Neutrophil (primary cell): ENCODE measurements around the gene HEYL.
A peak's percentile ranks its signal among the peaks of the same experiment; 100 is the strongest.

ENCODE experiments used
- H3K27ac ChIP-seq: fragments of 200-600 bp; sonication (generic); 2 replicates; pipeline ENCODE4 v1.5.1; 2016; ENCODE audit warnings: mild to moderate bottlenecking, moderate library complexity
- H3K27me3 ChIP-seq: fragments of 200-600 bp; sonication (generic); 2 replicates; pipeline ENCODE4 v1.6.0; 2016; ENCODE audit warnings: mild to moderate bottlenecking
- H3K36me3 ChIP-seq: fragments of 200-600 bp; sonication (generic); 2 replicates; pipeline ENCODE4 v1.5.1; 2017
- H3K4me1 ChIP-seq, 2 experiments: fragments of 200-600 bp in 1 of 2; sonication (generic) in 1 of 2; 1 replicate in 1 of 2; 2 replicates in 1 of 2; pipeline versions ENCODE4 v1.5.1 to v1.6.1; 2013 to 2016; ENCODE audit warnings: low read depth in 1 of 2, low read length in 1 of 2, mild to moderate bottlenecking in 1 of 2, moderate library complexity in 1 of 2; ENCODE audit not compliant: control insufficient read depth in 1 of 2, insufficient read depth in 1 of 2
- H3K4me3 ChIP-seq, 2 experiments: fragments of 200-600 bp in 1 of 2; sonication (generic) in 1 of 2; 1 replicate in 1 of 2; 2 replicates in 1 of 2; pipeline ENCODE4 v1.5.1; 2013 to 2016; ENCODE audit warnings: low read depth in 1 of 2, low read length in 1 of 2, mild to moderate bottlenecking in 1 of 2, moderate library complexity in 1 of 2
- H3K9me3 ChIP-seq: fragments of 200-600 bp; sonication (generic); 2 replicates; pipeline ENCODE4 v1.5.1; 2016
- CTCF ChIP-seq: fragments of 200-600 bp; sonication (generic); IDR thresholded peaks from 2 replicates; pipeline ENCODE4 v1.5.1; 2016; ENCODE audit warnings: antibody characterized with exemption

Gene HEYL

GRCh38 chr1:39639305-39640130, at the start of gene HEYL:
TSS of gene HEYL (minus strand) at chr1:39639643. CDS start at chr1:39639625, 18 bp downstream.
- H3K4me3 ChIP-seq, result peak within 1 kb of the TSS in 1 of 2 experiments; percentile 49
- peaks cover 2 to 11% of the 10 kb centered on the region in 2 experiments for H3K4me1 ChIP-seq
- TF ChIP-seq CTCF, result no peak
- H3K36me3 ChIP-seq, result no peaks in the 10 kb centered on the region
- peaks cover 55% of the 10 kb centered on the region for H3K27me3 ChIP-seq
- H3K9me3 ChIP-seq, result no peaks in the 10 kb centered on the region
- no peak within 1 kb of the TSS for H3K27ac ChIP-seq

GRCh38 chr1:39689214-39689613, 49.8 kb upstream of the HEYL start:
- H3K27me3 ChIP-seq, result peaks cover 96% of the 10 kb centered on the region
- H3K4me1 ChIP-seq, result peaks cover 15 to 18% of the 10 kb centered on the region in 2 experiments
- H3K27ac ChIP-seq, result no peak overlapping the region
- H3K4me3 ChIP-seq, result no peak overlapping the region
- TF ChIP-seq CTCF, result no peak
- H3K36me3 ChIP-seq, result no peaks in the 10 kb centered on the region
- no peaks in the 10 kb centered on the region for H3K9me3 ChIP-seq

- H3K9me3 ChIP-seq, result no peaks in the 10 kb centered on the region
- H3K27me3 ChIP-seq, result peaks cover 96% of the 10 kb centered on the region
- peaks cover 17 to 18% of the 10 kb centered on the region in 2 experiments for H3K4me1 ChIP-seq
- no peak overlapping the region for H3K27ac ChIP-seq
- H3K36me3 ChIP-seq, result no peaks in the 10 kb centered on the region
- no peak overlapping the region for H3K4me3 ChIP-seq
- TF ChIP-seq CTCF, result no peak
Observed at GRCh38 chr1:39688706-39689105, 49.3 kb upstream of the HEYL start.

- Histone ChIP-seq H3K27me3 (peaks cover 96% of the 10 kb centered on the region), H3K4me1 (peaks cover 15 to 18% of the 10 kb centered on the region in 2 experiments), H3K36me3 (no peaks in the 10 kb centered on the region), H3K4me3 (no peak overlapping the region), H3K9me3 (no peaks in the 10 kb centered on the region), H3K27ac (no peak overlapping the region)
- no peak for TF ChIP-seq CTCF
Observed at GRCh38 chr1:39687243-39687642, 47.8 kb upstream of the HEYL start.

- H3K27ac ChIP-seq, result no peak overlapping the region
- H3K27me3 ChIP-seq, result peaks cover 96% of the 10 kb centered on the region
- no peak for TF ChIP-seq CTCF
- no peaks in the 10 kb centered on the region for H3K36me3 ChIP-seq
- peaks cover 0 to 3% of the 10 kb centered on the region in 2 experiments for H3K4me1 ChIP-seq
- H3K9me3 ChIP-seq, result no peaks in the 10 kb centered on the region
- no peak overlapping the region for H3K4me3 ChIP-seq
Observed at GRCh38 chr1:39685071-39685470, 45.6 kb upstream of the HEYL start.
